ENCODE data around the gene ADM5. TPM values are rescaled to one million over a fixed set of nuclear protein-coding genes. Genes with fewer than 3 reads are reported as not detected.

The ADM5 gene
- total RNA-seq, 1 donor from 2014 or later, result 0.19 TPM

- intact Hi-C loops (cut with DNase I), result no loop called here
- no peak for DNase-seq (ENCODE audit: low spot score)
Observed at GRCh38 chr19:49657493-49658138, 31.8 kb upstream of the ADM5 start.

- intact Hi-C loops (cut with DNase I), result no loop called here
- DNase-seq (ENCODE audit: low spot score), result no peak
Observed at GRCh38 chr19:49658139-49658517, 31.3 kb upstream of the ADM5 start.

GRCh38 chr19:49658566-49659442, 30.6 kb upstream of the ADM5 start:
- no peak for DNase-seq (ENCODE audit: low spot score)
- intact Hi-C loops (cut with DNase I), result no loop called here

- intact Hi-C loops (cut with DNase I), result no loop called here
- no peak for DNase-seq (ENCODE audit: low spot score)
Observed at GRCh38 chr19:49660338-49660961, 28.9 kb upstream of the ADM5 start.

GRCh38 chr19:49662011-49662410, 27.4 kb upstream of the ADM5 start:
- no peak for DNase-seq (ENCODE audit: low spot score)
- intact Hi-C loops (cut with DNase I), result no loop called here

GRCh38 chr19:49663224-49663623, 26.2 kb upstream of the ADM5 start:
- intact Hi-C loops (cut with DNase I), result no loop called here

GRCh38 chr19:49664171-49665035, 25.0 kb upstream of the ADM5 start:
- intact Hi-C loops (cut with DNase I), result loop anchor here (2.0 kb wide), 1 partner anchor 22 kb away; the partner anchor contains the start of gene SCAF1

More at GRCh38 chr19:49663224-49663623, 26.2 kb upstream of the ADM5 start:
- no peak for DNase-seq (ENCODE audit: low spot score)

GRCh38 chr19:49665036-49665350, 24.4 kb upstream of the ADM5 start:
- intact Hi-C loops (cut with DNase I), result loop anchor here (2.0 kb wide), 1 partner anchor 22 kb away; the partner anchor contains the start of gene SCAF1
- DNase-seq (ENCODE audit: low spot score), result no peak

More at GRCh38 chr19:49664171-49665035, 25.0 kb upstream of the ADM5 start:
- peak; percentile 96 for DNase-seq (ENCODE audit: low spot score)

- intact Hi-C loops (cut with DNase I), result loop anchor here (2.0 kb wide), 1 partner anchor 23 kb away; the partner anchor contains the start of gene SCAF1
- DNase-seq (ENCODE audit: low spot score), result peak; percentile 99
Observed at GRCh38 chr19:49665351-49666119, 23.9 kb upstream of the ADM5 start, which contains the start of the genes BCL2L12 and IRF3. BCL2L12 (plus strand) TSS chr19:49665933; CDS start chr19:49666693, 760 bp downstream. IRF3 (minus strand) TSS chr19:49665857; CDS start chr19:49664838, 1,019 bp downstream.

GRCh38 chr19:49666120-49666444, 23.3 kb upstream of the ADM5 start:
- no peak for DNase-seq (ENCODE audit: low spot score)
- intact Hi-C loops (cut with DNase I), result no loop called here

- intact Hi-C loops (cut with DNase I), result no loop called here
- DNase-seq (ENCODE audit: low spot score), result no peak
Observed at GRCh38 chr19:49667473-49667872, 21.9 kb upstream of the ADM5 start.

GRCh38 chr19:49669516-49669915, 19.9 kb upstream of the ADM5 start:
- no peak for DNase-seq (ENCODE audit: low spot score)
- intact Hi-C loops (cut with DNase I), result no loop called here

GRCh38 chr19:49672131-49672919, 17.1 kb upstream of the ADM5 start:
- DNase-seq (ENCODE audit: low spot score), result peak; percentile 91
- intact Hi-C loops (cut with DNase I), result no loop called here

- DNase-seq (ENCODE audit: low spot score), result peak; percentile 90
- intact Hi-C loops (cut with DNase I), result loop anchor here (2.0 to 5.0 kb wide), 3 partner anchors 35 to 179 kb away; partner anchors contain the start of genes PRR12, RPS11 and RRAS
Observed at GRCh38 chr19:49676136-49676783, 13.1 kb upstream of the ADM5 start.

- peak; percentile 100 for DNase-seq (ENCODE audit: low spot score)
- intact Hi-C loops (cut with DNase I), result loop anchor here (2.0 to 5.0 kb wide), 3 partner anchors 36 to 180 kb away; partner anchors contain the start of genes PRR12, RPS11 and RRAS
Observed at GRCh38 chr19:49676784-49677230, 12.6 kb upstream of the ADM5 start.

GRCh38 chr19:49677231-49677900, 12.0 kb upstream of the ADM5 start, which contains the start of gene PRMT1:
PRMT1 (plus strand) TSS chr19:49677271; CDS start chr19:49677281, 10 bp downstream.
- no peak for DNase-seq (ENCODE audit: low spot score)

More at GRCh38 chr19:49677231-49677900, 12.0 kb upstream of the ADM5 start, which contains the start of gene PRMT1:
- intact Hi-C loops (cut with DNase I), result loop anchor here (2.0 to 5.0 kb wide), 3 partner anchors 37 to 180 kb away; partner anchors contain the start of genes PRR12, RPS11 and RRAS

Measured in cardiac septum (tissue), 1 donor.